ENCODE results near the gene DDX25. TPM values are rescaled to one million over a fixed set of nuclear protein-coding genes. Genes with fewer than 3 reads are reported as not detected.

The DDX25 gene
- total RNA-seq, 4 donors from 2014 or later, result 0.08 TPM; not detected in 3

GRCh38 chr11:125922156-125922555, 17.8 kb downstream of the DDX25 start:
- H3K36me3 ChIP-seq, result no peaks in the 10 kb centered on the region
- ATAC-seq, result no peak

GRCh38 chr11:125923012-125923579, 18.8 kb downstream of the DDX25 start:
- 2 to 7% methylated on average over 8 of the region's 8 CpGs for WGBS, 2 donors (ENCODE audit: low coverage in 1 of 2)
- peaks cover 25% of the 10 kb centered on the region for H3K27me3 ChIP-seq
- TF ChIP-seq EP300 (IDR thresholded peaks at IDR 0.05) (no peak), CTCF (IDR thresholded peaks at IDR 0.05) (peak; percentile 47 to 82 (median 80))
- no peak overlapping the region for H3K4me3 ChIP-seq
- no peak overlapping the region for H3K27ac ChIP-seq
- no peaks in the 10 kb centered on the region for H3K36me3 ChIP-seq
- no peaks in the 10 kb centered on the region for H3K4me1 ChIP-seq
- ATAC-seq, result peak; percentile 79
- H3K9me3 ChIP-seq, result no peaks in the 10 kb centered on the region

More at GRCh38 chr11:125922156-125922555, 17.8 kb downstream of the DDX25 start:
- H3K27me3 ChIP-seq, result peaks cover 33% of the 10 kb centered on the region
- H3K27ac ChIP-seq, result no peak overlapping the region
- H3K4me3 ChIP-seq, result no peak overlapping the region
- 40 to 73% methylated on average over 1 to 2 of the region's 3 CpGs for WGBS, 2 donors (ENCODE audit: low coverage in 1 of 2)
- H3K4me1 ChIP-seq, result no peaks in the 10 kb centered on the region
- TF ChIP-seq EP300 (IDR thresholded peaks at IDR 0.05) (no peak), POLR2A (IDR thresholded peaks at IDR 0.05) (no peak), POLR2AphosphoS5 (IDR thresholded peaks at IDR 0.05) (no peak), CTCF (IDR thresholded peaks at IDR 0.05) (no peak)
- H3K9me3 ChIP-seq, result no peaks in the 10 kb centered on the region

GRCh38 chr11:125923633-125924032, 19.3 kb downstream of the DDX25 start:
- 81 to 92% methylated on average over 6 to 8 of the region's 8 CpGs for WGBS, 2 donors (ENCODE audit: low coverage in 1 of 2)
- Histone ChIP-seq H3K4me3 (no peak overlapping the region), H3K27me3 (peaks cover 20% of the 10 kb centered on the region), H3K36me3 (no peaks in the 10 kb centered on the region), H3K4me1 (no peaks in the 10 kb centered on the region), H3K27ac (no peak overlapping the region), H3K9me3 (no peaks in the 10 kb centered on the region)
- ATAC-seq, result no peak
- TF ChIP-seq CTCF (IDR thresholded peaks at IDR 0.05), result no peak
- no peak for TF ChIP-seq POLR2AphosphoS5 (IDR thresholded peaks at IDR 0.05)
- TF ChIP-seq POLR2A (IDR thresholded peaks at IDR 0.05), result no peak
- no peak for TF ChIP-seq EP300 (IDR thresholded peaks at IDR 0.05)

GRCh38 chr11:125924384-125925007, 20.2 kb downstream of the DDX25 start:
- TF ChIP-seq CTCF (IDR thresholded peaks at IDR 0.05), result no peak
- TF ChIP-seq POLR2AphosphoS5 (IDR thresholded peaks at IDR 0.05), result no peak
- no peak for TF ChIP-seq POLR2A (IDR thresholded peaks at IDR 0.05)
- TF ChIP-seq EP300 (IDR thresholded peaks at IDR 0.05), result no peak
- no peak for ATAC-seq
- WGBS, 2 donors (ENCODE audit: low coverage in 1 of 2), result 88 to 92% methylated on average over 4 to 7 of the region's 9 CpGs

GRCh38 chr11:125925247-125925740, 21.0 kb downstream of the DDX25 start:
- WGBS, 2 donors (ENCODE audit: low coverage in 1 of 2), result 58 to 70% methylated on average over 3 to 4 of the region's 6 CpGs
- ATAC-seq, result no peak
- no peak overlapping the region for H3K4me3 ChIP-seq
- H3K9me3 ChIP-seq, result no peaks in the 10 kb centered on the region
- peaks cover 7% of the 10 kb centered on the region for H3K27me3 ChIP-seq
- no peak for TF ChIP-seq CTCF (IDR thresholded peaks at IDR 0.05)
- no peak for TF ChIP-seq EP300 (IDR thresholded peaks at IDR 0.05)
- no peak for TF ChIP-seq POLR2A (IDR thresholded peaks at IDR 0.05)
- no peak for TF ChIP-seq POLR2AphosphoS5 (IDR thresholded peaks at IDR 0.05)
- no peak overlapping the region for H3K27ac ChIP-seq
- no peaks in the 10 kb centered on the region for H3K36me3 ChIP-seq
- H3K4me1 ChIP-seq, result no peaks in the 10 kb centered on the region

More at GRCh38 chr11:125924384-125925007, 20.2 kb downstream of the DDX25 start:
- no peaks in the 10 kb centered on the region for H3K4me1 ChIP-seq
- peaks cover 15% of the 10 kb centered on the region for H3K27me3 ChIP-seq
- H3K27ac ChIP-seq, result no peak overlapping the region
- H3K4me3 ChIP-seq, result no peak overlapping the region
- H3K9me3 ChIP-seq, result no peaks in the 10 kb centered on the region
- H3K36me3 ChIP-seq, result no peaks in the 10 kb centered on the region

Data from gastroesophageal sphincter (tissue), 4 donors.